GM12878 (cell line): Measurements from ENCODE around the gene CNR1. TPM values are rescaled to one million over a fixed set of nuclear protein-coding genes. Genes with fewer than 3 reads are reported as not detected.

ENCODE experiments used
- ASH2L ChIP-seq: fragments of 300-600, 200-600 bp; sonication (generic); IDR thresholded peaks from 2 replicates; pipeline ENCODE4 v1.6.1; 2017; ENCODE audit warnings: low read depth, mild to moderate bottlenecking, borderline replicate concordance
- BACH1 ChIP-seq: fragments of 450-650 bp; IDR thresholded peaks from 2 replicates; pipeline ENCODE4 v1.6.1; 2017; ENCODE audit warnings: mild to moderate bottlenecking, borderline replicate concordance
- BHLHE40 ChIP-seq, 2 experiments: fragments of 450-650 bp in 1 of 2; IDR thresholded peaks; 2 replicates each; pipeline ENCODE4 v1.6.1; 2011 to 2017; ENCODE audit warnings: low read depth in 2 of 2, borderline replicate concordance in 1 of 2, improper control_type of control experiment in 1 of 2, low read length in 1 of 2, mild to moderate bottlenecking in 1 of 2
- BRCA1 ChIP-seq: IDR thresholded peaks from 2 replicates; pipeline ENCODE4 v1.6.1; 2011; ENCODE audit warnings: low read depth, low read length, improper control_type of control experiment
- CBFB ChIP-seq: IDR thresholded peaks from 2 replicates; pipeline ENCODE4 v1.6.1; 2016; ENCODE audit warnings: antibody characterized with exemption, low read depth
- CBX3 ChIP-seq: fragments of 200-600 bp; sonication (generic); IDR thresholded peaks from 2 replicates; pipeline ENCODE4 v1.6.1; 2016; ENCODE audit warnings: low read depth, borderline replicate concordance
- CBX5 ChIP-seq: sonication (generic); IDR thresholded peaks from 2 replicates; pipeline ENCODE4 v1.6.1; 2016; ENCODE audit warnings: low read depth, moderate library complexity, mild to moderate bottlenecking, inconsistent platforms
- CREM ChIP-seq: IDR thresholded peaks from 2 replicates; pipeline ENCODE4 v1.6.1; 2014; ENCODE audit warnings: antibody characterized with exemption, low read depth
- ETV6 ChIP-seq, 2 experiments: fragments of 450-650 bp in 1 of 2; IDR thresholded peaks in 1 of 2; conservative IDR thresholded peaks in 1 of 2; 2 replicates each; pipeline ENCODE4 v1.6.1; 2014; ENCODE audit warnings: antibody characterized with exemption in 1 of 2, borderline replicate concordance in 1 of 2, low read depth in 1 of 2, mild to moderate bottlenecking in 1 of 2, moderate library complexity in 1 of 2
- FOXK2 ChIP-seq: fragments of 450-650 bp; IDR thresholded peaks from 2 replicates; pipeline ENCODE4 v1.6.1; 2017; ENCODE audit warnings: mild to moderate bottlenecking, moderate library complexity
- GATAD2B ChIP-seq: fragments of 450-650 bp; conservative IDR thresholded peaks from 2 replicates; pipeline ENCODE4 v1.6.1; 2017; ENCODE audit warnings: low read depth, mild to moderate bottlenecking, moderate library complexity
- HDAC2 ChIP-seq: fragments of 200-600 bp; sonication (generic); IDR thresholded peaks from 2 replicates; pipeline ENCODE4 v1.6.1; 2017
- IKZF1 ChIP-seq: fragments of 450-650 bp; conservative IDR thresholded peaks from 2 replicates; pipeline ENCODE4 v1.6.1; 2017; ENCODE audit warnings: antibody characterized with exemption, mild to moderate bottlenecking
- IKZF2 ChIP-seq, 2 experiments: fragments of 450-650 bp; IDR thresholded peaks; 2 replicates each; pipeline ENCODE4 v1.6.1; 2017; ENCODE audit warnings: mild to moderate bottlenecking in 2 of 2, moderate library complexity in 2 of 2
- MXI1 ChIP-seq: fragments of 150-350 bp; IDR thresholded peaks from 2 replicates; pipeline ENCODE4 v1.6.1; 2011; ENCODE audit warnings: low read depth, mild to moderate bottlenecking, inconsistent platforms, low read length, improper control_type of control experiment
- NFYB ChIP-seq: IDR thresholded peaks from 2 replicates; pipeline ENCODE4 v1.6.1; 2011; ENCODE audit warnings: low read depth, mild to moderate bottlenecking, low read length, improper control_type of control experiment, moderate library complexity; ENCODE audit not compliant: insufficient read depth
- PAX8 ChIP-seq: fragments of 450-650 bp; IDR thresholded peaks from 2 replicates; pipeline ENCODE4 v1.6.1; 2017; ENCODE audit warnings: mild to moderate bottlenecking, moderate library complexity
- POU2F2 ChIP-seq: IDR thresholded peaks from 3 replicates; pipeline ENCODE4 v1.6.1; 2011; ENCODE audit warnings: low read depth, mild to moderate bottlenecking, low read length, borderline replicate concordance
- RCOR1 ChIP-seq: conservative IDR thresholded peaks from 2 replicates; pipeline ENCODE4 v1.6.1; 2012; ENCODE audit warnings: low read depth, low read length, improper control_type of control experiment
- RUNX3 ChIP-seq: IDR thresholded peaks from 2 replicates; pipeline ENCODE4 v1.6.1; 2012; ENCODE audit warnings: low read length, inconsistent platforms
- SMARCA5 ChIP-seq: fragments of 450-650 bp; IDR thresholded peaks from 2 replicates; pipeline ENCODE4 v1.6.1; 2017; ENCODE audit warnings: mild to moderate bottlenecking
- SMC3 ChIP-seq: IDR thresholded peaks from 2 replicates; pipeline ENCODE4 v1.6.1; 2011; ENCODE audit warnings: low read length, improper control_type of control experiment, borderline replicate concordance
- SPI1 ChIP-seq: IDR thresholded peaks from 2 replicates; pipeline ENCODE4 v1.6.1; 2011; ENCODE audit warnings: low read depth, mild to moderate bottlenecking, low read length, moderate library complexity, borderline replicate concordance; ENCODE audit not compliant: insufficient read depth
- STAT3 ChIP-seq: IDR thresholded peaks from 2 replicates; pipeline ENCODE4 v1.6.1; 2011; ENCODE audit warnings: low read depth, low read length, improper control_type of control experiment
- TCF7 ChIP-seq: IDR thresholded peaks from 2 replicates; pipeline ENCODE4 v1.6.1; 2014; ENCODE audit warnings: antibody characterized with exemption, borderline replicate concordance
- YBX1 ChIP-seq: fragments of 450-650 bp; IDR thresholded peaks from 2 replicates; pipeline ENCODE4 v1.6.1; 2016; ENCODE audit warnings: antibody characterized with exemption
- YY1 ChIP-seq: IDR thresholded peaks from 2 replicates; pipeline ENCODE4 v1.6.1; 2011; ENCODE audit warnings: low read depth, mild to moderate bottlenecking, low read length
- ZNF622 ChIP-seq: fragments of 450-650 bp; IDR thresholded peaks from 2 replicates; pipeline ENCODE4 v1.6.1; 2017; ENCODE audit warnings: mild to moderate bottlenecking, inconsistent platforms
- polyA plus RNA-seq, 11 experiments: library from polyadenylated mRNA; depleted of rRNA in 4 of 11; unstranded in 6 of 11; stranded (reverse) in 5 of 11; fragments of >200 nt; fragmentation: Nextera tagmentation in 4 of 11; fragmentation: Illumina TruSeq in 1 of 11; extraction: Ambion mirVana in 4 of 11; extraction: Trizol in 1 of 11; gene quantifications; 1 replicate in 1 of 11; 2 replicates in 10 of 11; pipeline versions ENCODE4 v1.2.1 to v1.2.3, GENCODE V29; 2011 to 2016; ENCODE audit warnings: inconsistent platforms in 2 of 11, missing spikeins in 2 of 11, low read depth in 1 of 11
- total RNA-seq, 4 experiments: library from RNA; depleted of rRNA in 3 of 4; stranded (reverse); fragments of >200 nt in 3 of 4; fragmentation: Illumina TruSeq in 1 of 4; extraction: Trizol in 1 of 4; gene quantifications; 2 replicates each; pipeline versions ENCODE4 v1.2.1 to v1.2.3, GENCODE V29; 2013 to 2021
- TF ChIP-seq, protein P1 (sequence below): fragments of 450-650 bp; IDR thresholded peaks from 2 replicates; pipeline ENCODE4 v1.6.1; 2016; ENCODE audit warnings: mild to moderate bottlenecking
- TF ChIP-seq, protein P2 (sequence below): IDR thresholded peaks from 2 replicates; pipeline ENCODE4 v1.6.1; 2012; ENCODE audit warnings: low read depth, low read length, improper control_type of control experiment

Gene CNR1
- total and polyA plus RNA-seq, 10 of the 15 experiments (the other 5 are each of a cell fraction or from before 2014, with no cell fraction given) = 2.2 to 15.4 (median 8.5) TPM

DNA sequence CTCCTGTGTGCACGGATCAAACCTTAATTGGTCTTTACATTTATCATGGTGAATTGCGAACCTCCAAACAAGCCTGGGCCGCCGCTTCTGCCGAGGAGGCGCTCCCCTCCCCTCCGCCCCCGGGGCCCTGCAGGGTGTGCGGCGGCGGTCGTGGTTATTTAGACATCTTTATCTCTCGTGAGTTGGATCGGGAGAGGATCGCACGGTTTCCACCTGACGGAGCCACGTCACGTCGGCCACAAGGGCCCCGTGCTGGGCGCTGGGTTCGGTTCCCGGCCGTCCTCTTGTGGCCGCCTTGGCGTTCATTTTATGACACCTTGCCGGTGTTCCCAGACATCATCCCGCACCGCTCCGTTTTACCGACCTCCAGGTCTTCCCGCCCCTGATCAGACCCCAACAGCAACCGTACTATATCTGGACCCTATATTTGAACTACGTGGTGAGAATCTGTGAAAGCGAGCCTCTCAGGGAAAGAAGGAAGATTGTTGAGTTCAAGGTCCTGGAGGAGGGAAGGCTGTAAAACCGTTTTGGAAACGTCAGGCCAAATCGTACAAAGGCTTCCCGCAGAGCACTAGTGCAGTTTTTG is 1.3 kb upstream of the CNR1 start (continued):
- TF ChIP-seq YBX1 (no peak), RCOR1 (no peak), CBX5 (no peak), ZNF622 (no peak), RUNX3 (peak; percentile 16; the same call in 1 of the 2 replicates), POU2F2 (no peak), BHLHE40 (IDR thresholded peaks at IDR 0.05; ENCODE audit: borderline replicate concordance in 1 of 2, low read depth in 2 of 2, low read length in 1 of 2) (peak; percentile 53 to 58; a peak in 3 of 4 replicates), BRCA1 (no peak), IKZF1 (no peak), HDAC2 (no peak), YY1 (peak; percentile 11; the same call in 1 of the 2 replicates), GATAD2B (no peak), CREM (peak; percentile 59; the same call in 1 of the 2 replicates), PAX8 (no peak), SMARCA5 (no peak), MXI1 (no peak), ETV6 (conservative IDR thresholded peaks at IDR 0.05 in 1 of 2, IDR thresholded peaks at IDR 0.05 in 1 of 2; ENCODE audit: borderline replicate concordance in 1 of 2, low read depth in 1 of 2) (peak in 1 of 2 experiments; percentile 31; a peak in 1 of 4 replicates), CBX3 (no peak), CBFB (no peak), STAT3 (no peak), SMC3 (0 out of 2 replicates have a peak, but pooled peaks have one; percentile 0), BACH1 (no peak), NFYB (no peak), IKZF2 (IDR thresholded peaks at IDR 0.05) (0 out of 4 replicates have a peak, but pooled peaks of 1 of the 2 experiments have one; percentile 18), SPI1 (no peak), TCF7 (no peak), FOXK2 (no peak), ASH2L (no peak)
- TF ChIP-seq, protein P1, sequence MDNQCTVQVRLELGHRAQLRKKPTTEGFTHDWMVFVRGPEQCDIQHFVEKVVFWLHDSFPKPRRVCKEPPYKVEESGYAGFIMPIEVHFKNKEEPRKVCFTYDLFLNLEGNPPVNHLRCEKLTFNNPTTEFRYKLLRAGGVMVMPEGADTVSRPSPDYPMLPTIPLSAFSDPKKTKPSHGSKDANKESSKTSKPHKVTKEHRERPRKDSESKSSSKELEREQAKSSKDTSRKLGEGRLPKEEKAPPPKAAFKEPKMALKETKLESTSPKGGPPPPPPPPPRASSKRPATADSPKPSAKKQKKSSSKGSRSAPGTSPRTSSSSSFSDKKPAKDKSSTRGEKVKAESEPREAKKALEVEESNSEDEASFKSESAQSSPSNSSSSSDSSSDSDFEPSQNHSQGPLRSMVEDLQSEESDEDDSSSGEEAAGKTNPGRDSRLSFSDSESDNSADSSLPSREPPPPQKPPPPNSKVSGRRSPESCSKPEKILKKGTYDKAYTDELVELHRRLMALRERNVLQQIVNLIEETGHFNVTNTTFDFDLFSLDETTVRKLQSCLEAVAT = 0 out of 2 replicates have a peak, but pooled peaks have one; percentile 34
- TF ChIP-seq, protein P2, sequence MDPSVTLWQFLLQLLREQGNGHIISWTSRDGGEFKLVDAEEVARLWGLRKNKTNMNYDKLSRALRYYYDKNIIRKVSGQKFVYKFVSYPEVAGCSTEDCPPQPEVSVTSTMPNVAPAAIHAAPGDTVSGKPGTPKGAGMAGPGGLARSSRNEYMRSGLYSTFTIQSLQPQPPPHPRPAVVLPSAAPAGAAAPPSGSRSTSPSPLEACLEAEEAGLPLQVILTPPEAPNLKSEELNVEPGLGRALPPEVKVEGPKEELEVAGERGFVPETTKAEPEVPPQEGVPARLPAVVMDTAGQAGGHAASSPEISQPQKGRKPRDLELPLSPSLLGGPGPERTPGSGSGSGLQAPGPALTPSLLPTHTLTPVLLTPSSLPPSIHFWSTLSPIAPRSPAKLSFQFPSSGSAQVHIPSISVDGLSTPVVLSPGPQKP = no peak
